ENCODE results near the gene IL21.
"Not testable (repeated sequence)": the region's sequence is repeated elsewhere in the genome, so short reads cannot be mapped to it uniquely, and the experiment has no call there.

Gene IL21

GRCh38 chr4:122577808-122578781 is 42.8 kb downstream of the IL21 start:
- H3K9ac ChIP-seq (ENCODE audit: low read depth, low read length): no peak overlapping the region
- H3K36me3 ChIP-seq (ENCODE audit: insufficient read depth, low read length): no peaks in the 10 kb centered on the region
- H3K9me3 ChIP-seq (ENCODE audit: control insufficient read depth, insufficient read depth, low read length): no peaks in the 10 kb centered on the region
- no peaks in the 10 kb centered on the region for H3K4me1 ChIP-seq (ENCODE audit: insufficient read depth, low read length)

GRCh38 chr4:122577189-122577553 is 43.7 kb downstream of the IL21 start:
- no peaks in the 10 kb centered on the region for H3K36me3 ChIP-seq (ENCODE audit: insufficient read depth, low read length)
- no peak overlapping the region for H3K9ac ChIP-seq (ENCODE audit: low read depth, low read length)

GRCh38 chr4:122576261-122577188 is 44.3 kb downstream of the IL21 start:
- Histone ChIP-seq H3K9me3 (ENCODE audit: control insufficient read depth, insufficient read depth, low read length) (no peaks in the 10 kb centered on the region), H3K36me3 (ENCODE audit: insufficient read depth, low read length) (no peaks in the 10 kb centered on the region), H3K9ac (ENCODE audit: low read depth, low read length) (no peak overlapping the region), H3K4me1 (ENCODE audit: insufficient read depth, low read length) (no peaks in the 10 kb centered on the region)

More at GRCh38 chr4:122577189-122577553, 43.7 kb downstream of the IL21 start:
- no peaks in the 10 kb centered on the region for H3K4me1 ChIP-seq (ENCODE audit: insufficient read depth, low read length)
- H3K9me3 ChIP-seq (ENCODE audit: control insufficient read depth, insufficient read depth, low read length): no peaks in the 10 kb centered on the region

- H3K36me3 ChIP-seq (ENCODE audit: insufficient read depth, low read length); H3K4me1 ChIP-seq (ENCODE audit: insufficient read depth, low read length); H3K9ac ChIP-seq (ENCODE audit: low read depth, low read length); H3K9me3 ChIP-seq (ENCODE audit: control insufficient read depth, insufficient read depth, low read length): not testable (repeated sequence)
Measured at GRCh38 chr4:122574347-122574746, 46.5 kb downstream of the IL21 start.

- no peaks in the 10 kb centered on the region for H3K36me3 ChIP-seq (ENCODE audit: insufficient read depth, low read length)
- H3K4me1 ChIP-seq (ENCODE audit: insufficient read depth, low read length): peaks cover 3% of the 10 kb centered on the region; the same call in 1 of the 2 replicates
- H3K9ac ChIP-seq (ENCODE audit: low read depth, low read length): no peak overlapping the region
- H3K9me3 ChIP-seq (ENCODE audit: control insufficient read depth, insufficient read depth, low read length): no peaks in the 10 kb centered on the region
Measured at GRCh38 chr4:122562449-122562848, 58.4 kb downstream of the IL21 start.
